ENCODE results near the gene RTP1. TPM values are rescaled to one million over a fixed set of nuclear protein-coding genes. Genes with fewer than 3 reads are reported as not detected.

The RTP1 gene
- total and polyA plus RNA-seq, 8 donors = not detected

DNA sequence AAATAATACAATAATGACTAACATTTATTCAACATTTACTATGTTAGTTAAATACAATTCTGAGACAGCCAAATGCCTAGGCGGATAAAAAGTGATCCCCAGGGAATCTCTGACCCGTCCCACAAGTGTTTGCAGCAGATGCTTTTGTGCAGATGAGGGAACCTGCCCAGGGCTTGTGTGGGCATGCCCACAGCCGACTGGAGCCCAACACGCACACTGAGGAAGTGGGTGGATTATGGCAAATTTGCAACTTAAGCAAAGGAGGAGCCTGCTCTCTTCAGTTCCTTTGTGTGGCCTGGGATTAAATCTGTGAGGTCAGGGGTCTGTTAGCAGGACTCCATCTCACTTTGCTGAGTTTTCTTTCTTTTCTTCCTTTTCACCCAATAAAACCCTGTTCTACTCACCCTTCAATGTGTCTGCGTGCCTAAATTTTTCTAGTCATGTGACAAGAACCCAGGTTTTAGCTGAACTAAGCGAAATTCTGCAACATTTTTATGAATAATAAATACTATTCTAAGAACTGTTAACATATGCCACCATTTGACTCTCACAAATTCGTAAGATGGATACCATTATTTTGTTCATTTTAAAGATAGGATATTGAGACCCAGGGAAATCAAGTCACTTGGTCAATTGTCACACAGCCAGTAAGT is 13.9 kb upstream of the RTP1 start:
- 78 to 82% (median 80%) methylated on average over 7 of the region's 7 CpGs for WGBS, 5 donors
- Histone ChIP-seq H3K9me3 (no peaks in the 10 kb centered on the region), H3K4me3 (no peak overlapping the region), H3K4me1 (peaks cover 10 to 26% (median 21%) of the 10 kb centered on the region in 4 donors), H3K27me3 (no peaks in the 10 kb centered on the region), H3K36me3 (no peaks in the 10 kb centered on the region), H3K27ac (no peak overlapping the region)
- no peak for DNase-seq
- intact Hi-C loops (cut with DNase I; ENCODE audit: low total_unique reads) = no loop called here
- TF ChIP-seq POLR2A (IDR thresholded peaks at IDR 0.05) = no peak
- TF ChIP-seq, protein P1, sequence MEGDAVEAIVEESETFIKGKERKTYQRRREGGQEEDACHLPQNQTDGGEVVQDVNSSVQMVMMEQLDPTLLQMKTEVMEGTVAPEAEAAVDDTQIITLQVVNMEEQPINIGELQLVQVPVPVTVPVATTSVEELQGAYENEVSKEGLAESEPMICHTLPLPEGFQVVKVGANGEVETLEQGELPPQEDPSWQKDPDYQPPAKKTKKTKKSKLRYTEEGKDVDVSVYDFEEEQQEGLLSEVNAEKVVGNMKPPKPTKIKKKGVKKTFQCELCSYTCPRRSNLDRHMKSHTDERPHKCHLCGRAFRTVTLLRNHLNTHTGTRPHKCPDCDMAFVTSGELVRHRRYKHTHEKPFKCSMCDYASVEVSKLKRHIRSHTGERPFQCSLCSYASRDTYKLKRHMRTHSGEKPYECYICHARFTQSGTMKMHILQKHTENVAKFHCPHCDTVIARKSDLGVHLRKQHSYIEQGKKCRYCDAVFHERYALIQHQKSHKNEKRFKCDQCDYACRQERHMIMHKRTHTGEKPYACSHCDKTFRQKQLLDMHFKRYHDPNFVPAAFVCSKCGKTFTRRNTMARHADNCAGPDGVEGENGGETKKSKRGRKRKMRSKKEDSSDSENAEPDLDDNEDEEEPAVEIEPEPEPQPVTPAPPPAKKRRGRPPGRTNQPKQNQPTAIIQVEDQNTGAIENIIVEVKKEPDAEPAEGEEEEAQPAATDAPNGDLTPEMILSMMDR (IDR thresholded peaks at IDR 0.05) = no peak
- no peak for TF ChIP-seq EP300 (IDR thresholded peaks at IDR 0.05)
- no peak for TF ChIP-seq POLR2AphosphoS5 (IDR thresholded peaks at IDR 0.05)

DNA sequence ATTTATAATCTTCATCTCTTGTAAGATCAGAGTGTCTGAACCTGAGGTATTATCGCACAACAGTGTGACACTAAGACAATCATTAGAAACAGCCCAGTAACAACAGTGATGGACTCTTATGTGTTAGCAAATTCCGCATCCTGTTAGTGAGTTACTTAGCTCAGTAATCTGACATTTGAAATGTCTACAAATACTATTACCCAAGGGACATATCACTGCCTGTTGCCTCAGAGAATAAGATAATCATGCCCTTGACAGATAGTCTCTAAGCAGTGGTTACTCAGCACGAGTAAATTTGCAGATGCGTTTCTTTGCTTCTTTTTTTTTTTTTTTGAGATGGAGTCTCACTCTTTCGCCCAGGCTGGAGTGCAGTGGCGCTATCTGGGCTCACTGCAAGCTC is 13.4 kb upstream of the RTP1 start:
- intact Hi-C loops (cut with DNase I; ENCODE audit: low total_unique reads) = no loop called here
- Histone ChIP-seq H3K9me3 (no peaks in the 10 kb centered on the region), H3K36me3 (no peaks in the 10 kb centered on the region), H3K4me1 (peaks cover 10 to 31% (median 24%) of the 10 kb centered on the region in 4 donors), H3K27ac (no peak overlapping the region), H3K4me3 (no peak overlapping the region), H3K27me3 (no peaks in the 10 kb centered on the region)
- TF ChIP-seq EP300 (IDR thresholded peaks at IDR 0.05) = no peak
- no peak for TF ChIP-seq POLR2A (IDR thresholded peaks at IDR 0.05)
- TF ChIP-seq POLR2AphosphoS5 (IDR thresholded peaks at IDR 0.05) = no peak
- TF ChIP-seq, protein P1 (IDR thresholded peaks at IDR 0.05) = no peak
- no peak for DNase-seq
- WGBS, 5 donors = 81 to 87% (median 86%) methylated on average over 6 of the region's 6 CpGs

DNA sequence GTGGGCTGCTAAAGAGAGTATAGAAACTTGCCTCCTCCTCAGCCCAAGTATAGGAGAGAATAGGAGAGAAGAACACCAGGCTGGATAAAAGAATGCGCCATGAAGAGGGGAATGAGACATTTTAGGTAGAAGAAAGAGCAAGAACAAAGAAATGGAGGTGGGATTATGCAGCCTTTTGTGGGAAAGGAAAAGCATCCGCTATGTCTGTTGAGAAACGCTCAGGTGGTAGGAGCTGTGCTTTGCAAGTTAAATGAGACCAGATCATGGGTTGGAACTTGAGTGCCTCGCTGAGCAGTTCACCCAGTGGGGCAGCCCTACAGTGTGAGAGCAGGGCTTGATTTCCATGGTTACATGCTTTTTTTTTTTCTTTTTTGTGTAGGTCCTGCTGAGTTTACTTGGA is 11.5 kb upstream of the RTP1 start:
- no peaks in the 10 kb centered on the region for H3K27me3 ChIP-seq
- H3K36me3 ChIP-seq = no peaks in the 10 kb centered on the region
- no peak for DNase-seq
- no peak overlapping the region for H3K4me3 ChIP-seq
- H3K9me3 ChIP-seq = no peaks in the 10 kb centered on the region
- 78 to 98% (median 93%) methylated on average over 4 of the region's 4 CpGs for WGBS, 5 donors
- peak overlapping the region in 1 of 5 donors; percentile 65 for H3K27ac ChIP-seq
- H3K4me1 ChIP-seq = peaks cover 10 to 38% (median 24%) of the 10 kb centered on the region in 4 donors
- intact Hi-C loops (cut with DNase I; ENCODE audit: low total_unique reads) = no loop called here
- TF ChIP-seq POLR2A (IDR thresholded peaks at IDR 0.05) (no peak), POLR2AphosphoS5 (IDR thresholded peaks at IDR 0.05) (no peak), EP300 (IDR thresholded peaks at IDR 0.05) (no peak)
- TF ChIP-seq, protein P1 (IDR thresholded peaks at IDR 0.05) = no peak

DNA sequence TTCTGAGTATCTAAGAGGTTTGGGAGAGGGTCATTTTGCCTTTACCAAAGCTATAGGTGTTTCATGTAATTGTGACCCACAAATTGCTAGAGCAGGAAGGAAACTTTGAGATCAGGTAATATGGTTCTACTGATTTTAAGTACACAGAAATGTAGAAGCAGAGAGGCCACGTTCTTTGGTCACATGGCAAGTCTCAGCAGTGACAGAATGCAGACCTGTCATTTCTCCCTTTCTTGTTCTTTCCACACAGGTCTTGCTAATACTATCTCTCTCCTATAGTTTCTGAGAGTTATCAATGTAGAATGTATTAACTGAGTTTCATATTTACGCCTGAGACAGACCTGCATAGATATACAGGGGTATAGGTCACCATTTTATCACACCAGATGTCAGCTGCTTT is 10.9 kb upstream of the RTP1 start:
- Histone ChIP-seq H3K4me3 (no peak overlapping the region), H3K9me3 (no peaks in the 10 kb centered on the region), H3K27ac (peak overlapping the region in 4 of 5 donors; percentile 48 to 74 (median 68)), H3K4me1 (peaks cover 10 to 38% (median 24%) of the 10 kb centered on the region in 4 donors), H3K27me3 (no peaks in the 10 kb centered on the region), H3K36me3 (no peaks in the 10 kb centered on the region)
- intact Hi-C loops (cut with DNase I; ENCODE audit: low total_unique reads) = no loop called here
- TF ChIP-seq EP300 (IDR thresholded peaks at IDR 0.05) = no peak
- TF ChIP-seq POLR2A (IDR thresholded peaks at IDR 0.05) = no peak
- TF ChIP-seq POLR2AphosphoS5 (IDR thresholded peaks at IDR 0.05) = no peak
- TF ChIP-seq, protein P1 (IDR thresholded peaks at IDR 0.05) = no peak
- 27 to 49% (median 35%) methylated on average over 2 of the region's 2 CpGs for WGBS, 5 donors
- DNase-seq = peak in 1 of 2 donors; percentile 23
